Cardiac muscle cell (in vitro differentiated cells and primary cell): ENCODE measurements around the gene SOX10. TPM values are rescaled to one million over a fixed set of nuclear protein-coding genes. Genes with fewer than 3 reads are reported as not detected.

Experiments
- DNase-seq, 2 donors: peaks; one replicate each; pipeline versions ENCODE4 v3.0.0 to v3.0.0-alpha.2; 2010 to 2017; ENCODE audit warnings: low read depth in 1 of 2, low spot score in 1 of 2
- H3K27ac ChIP-seq: fragments of 200-600 bp; sonication (generic); 2 replicates; pipeline ENCODE4 v1.5.1; 2016
- H3K27me3 ChIP-seq: fragments of 200-600 bp; sonication (generic); 2 replicates; pipeline ENCODE4 v1.6.0; 2016; ENCODE audit warnings: control low read depth
- H3K36me3 ChIP-seq: fragments of 200-600 bp; sonication (generic); 2 replicates; pipeline ENCODE4 v1.5.1; 2016; ENCODE audit warnings: control low read depth
- H3K4me1 ChIP-seq: fragments of 200-600 bp; sonication (generic); 2 replicates; pipeline ENCODE4 v1.8.1; 2017; ENCODE audit warnings: low read depth, mild to moderate bottlenecking, mixed run types
- H3K4me3 ChIP-seq: fragments of 200-600 bp; sonication (generic); 2 replicates; pipeline ENCODE4 v1.5.1; 2016; ENCODE audit warnings: mild to moderate bottlenecking
- H3K9me3 ChIP-seq: fragments of 200-600 bp; sonication (generic); 2 replicates; pipeline ENCODE4 v1.5.1; 2017; ENCODE audit warnings: low read depth, mild to moderate bottlenecking, control low read depth
- CTCF ChIP-seq: IDR thresholded peaks from 2 replicates; pipeline ENCODE4 v1.5.1; 2012; ENCODE audit warnings: low read depth, mild to moderate bottlenecking, low read length
- polyA plus RNA-seq: library from polyadenylated mRNA; unstranded; fragments of >200 nt; fragmentation: Nextera tagmentation; extraction: Ambion mirVana; gene quantifications from 2 replicates; pipeline ENCODE4 v1.2.1, GENCODE V29; 2016
- total RNA-seq: library from RNA; depleted of rRNA; stranded (reverse); fragments of >200 nt; gene quantifications from 2 replicates; pipeline ENCODE4 v1.2.3, GENCODE V29; 2016

SOX10 gene
- total and polyA plus RNA-seq, 2 experiments from 2014 or later, result 0.03 TPM; not detected in 1

GRCh38 chr22:37926358-37926757, 58.0 kb downstream of the SOX10 start:
- Histone ChIP-seq H3K27ac (no peak overlapping the region), H3K4me3 (no peak overlapping the region), H3K36me3 (peaks cover 15% of the 10 kb centered on the region), H3K9me3 (no peaks in the 10 kb centered on the region), H3K27me3 (no peaks in the 10 kb centered on the region), H3K4me1 (peaks cover under 1% of the 10 kb centered on the region)
- no peak for TF ChIP-seq CTCF
- DNase-seq, result no peak

- Histone ChIP-seq H3K4me3 (no peak overlapping the region), H3K4me1 (no peaks in the 10 kb centered on the region), H3K27me3 (no peaks in the 10 kb centered on the region), H3K36me3 (peaks cover 15% of the 10 kb centered on the region), H3K27ac (no peak overlapping the region), H3K9me3 (no peaks in the 10 kb centered on the region)
- no peak for DNase-seq
- no peak for TF ChIP-seq CTCF
Measured at GRCh38 chr22:37925767-37926166, 58.6 kb downstream of the SOX10 start.

GRCh38 chr22:37925330-37925729, 59.0 kb downstream of the SOX10 start:
- H3K9me3 ChIP-seq, result no peaks in the 10 kb centered on the region

GRCh38 chr22:37924386-37925065, 59.8 kb downstream of the SOX10 start:
- Histone ChIP-seq H3K27me3 (no peaks in the 10 kb centered on the region), H3K36me3 (peaks cover 15% of the 10 kb centered on the region), H3K27ac (no peak overlapping the region), H3K4me1 (no peaks in the 10 kb centered on the region), H3K9me3 (no peaks in the 10 kb centered on the region), H3K4me3 (no peak overlapping the region)
- TF ChIP-seq CTCF, result no peak
- DNase-seq, result no peak

More at GRCh38 chr22:37925330-37925729, 59.0 kb downstream of the SOX10 start:
- H3K27ac ChIP-seq, result no peak overlapping the region
- H3K4me1 ChIP-seq, result no peaks in the 10 kb centered on the region
- peaks cover 15% of the 10 kb centered on the region for H3K36me3 ChIP-seq
- no peak for TF ChIP-seq CTCF
- H3K4me3 ChIP-seq, result no peak overlapping the region
- H3K27me3 ChIP-seq, result no peaks in the 10 kb centered on the region
- DNase-seq, result no peak

- no peak for DNase-seq
- H3K9me3 ChIP-seq, result no peaks in the 10 kb centered on the region
- H3K27ac ChIP-seq, result no peak overlapping the region
- H3K36me3 ChIP-seq, result peaks cover 19% of the 10 kb centered on the region
- no peaks in the 10 kb centered on the region for H3K27me3 ChIP-seq
- H3K4me3 ChIP-seq, result no peak overlapping the region
- no peaks in the 10 kb centered on the region for H3K4me1 ChIP-seq
- TF ChIP-seq CTCF, result no peak
Measured at GRCh38 chr22:37923927-37924326, 60.4 kb downstream of the SOX10 start.

Other genes starting within 250 kb of the SOX10 start
- gene GCAT, start 176.6 kb downstream of the SOX10 start, total RNA-seq, result 74.2 and 95.0 TPM in 2 replicates
- 66.4 and 97.6 TPM in 2 replicates for gene GCAT, start 176.6 kb downstream of the SOX10 start, polyA plus RNA-seq
- not detected in 2 replicates for gene GALR3, start 161.2 kb downstream of the SOX10 start, total RNA-seq
- gene GALR3, start 161.2 kb downstream of the SOX10 start, polyA plus RNA-seq, result 0.95 and 1.0 TPM in 2 replicates
- 49.9 and 59.1 TPM in 2 replicates for gene ANKRD54, start 140.2 kb downstream of the SOX10 start, total RNA-seq
- 43.8 and 44.2 TPM in 2 replicates for gene ANKRD54, start 140.2 kb downstream of the SOX10 start, polyA plus RNA-seq
- gene EIF3L, start 135.1 kb downstream of the SOX10 start, total RNA-seq, result 407 and 422 TPM in 2 replicates
- 213 and 387 TPM in 2 replicates for gene EIF3L, start 135.1 kb downstream of the SOX10 start, polyA plus RNA-seq
- 27.4 and 34.9 TPM in 2 replicates for gene MICALL1, start 78.3 kb downstream of the SOX10 start, total RNA-seq
- gene MICALL1, start 78.3 kb downstream of the SOX10 start, polyA plus RNA-seq, result 10.2 and 13.6 TPM in 2 replicates
- 0.80 and 0.99 TPM in 2 replicates for gene C22orf23, start 31.0 kb downstream of the SOX10 start, total RNA-seq
- 1.1 and 2.5 TPM in 2 replicates for gene C22orf23, start 31.0 kb downstream of the SOX10 start, polyA plus RNA-seq
- gene POLR2F, start 30.9 kb downstream of the SOX10 start, total RNA-seq, result 63.3 and 127 TPM in 2 replicates
- gene POLR2F, start 30.9 kb downstream of the SOX10 start, polyA plus RNA-seq, result 124 and 183 TPM in 2 replicates
- gene PICK1, start 72.8 kb upstream of the SOX10 start, total RNA-seq, result 57.8 and 62.4 TPM in 2 replicates
- gene PICK1, start 72.8 kb upstream of the SOX10 start, polyA plus RNA-seq, result 51.7 and 60.4 TPM in 2 replicates
- gene SLC16A8, start 99.6 kb upstream of the SOX10 start, total RNA-seq, result 0.60 and 1.0 TPM in 2 replicates
- gene SLC16A8, start 99.6 kb upstream of the SOX10 start, polyA plus RNA-seq, result 1.7 and 3.7 TPM in 2 replicates
- gene BAIAP2L2, start 126.1 kb upstream of the SOX10 start, total RNA-seq, result 2.3 and 2.8 TPM in 2 replicates
- gene BAIAP2L2, start 126.1 kb upstream of the SOX10 start, polyA plus RNA-seq, result 1.2 and 1.3 TPM in 2 replicates
- gene PLA2G6, start 197.3 kb upstream of the SOX10 start, total RNA-seq, result 26.1 and 41.5 TPM in 2 replicates
- gene PLA2G6, start 197.3 kb upstream of the SOX10 start, polyA plus RNA-seq, result 30.9 and 38.7 TPM in 2 replicates
- gene MAFF, start 217.4 kb upstream of the SOX10 start, total RNA-seq, result 3.6 and 4.1 TPM in 2 replicates
- 2.9 and 4.3 TPM in 2 replicates for gene MAFF, start 217.4 kb upstream of the SOX10 start, polyA plus RNA-seq